ENCODE data around the gene SPRTN.
"Not testable (repeated sequence)": the region's sequence is repeated elsewhere in the genome, so short reads cannot be mapped to it uniquely, and the experiment has no call there.

- TF ChIP-seq MAX (IDR thresholded peaks at IDR 0.05; ENCODE audit: insufficient read depth, insufficient read length); POLR2A (IDR thresholded peaks at IDR 0.05; ENCODE audit: low read depth, low read length); EZH2 (IDR thresholded peaks at IDR 0.05; ENCODE audit: borderline replicate concordance, low read depth, low read length, severe bottlenecking); CTCF (IDR thresholded peaks at IDR 0.05; ENCODE audit: extremely low read depth in 1 of 2, insufficient read depth in 1 of 2, low read depth in 1 of 2, low read length in 2 of 2); POLR2AphosphoS5 (IDR thresholded peaks at IDR 0.05; ENCODE audit: insufficient read depth, low read depth, low read length); JUN (IDR thresholded peaks at IDR 0.05; ENCODE audit: borderline replicate concordance, insufficient read depth, insufficient read length, low read depth); MYC (IDR thresholded peaks at IDR 0.05; ENCODE audit: low read depth, low read length); FOS (IDR thresholded peaks at IDR 0.05; ENCODE audit: borderline replicate concordance, insufficient read depth, low read length): not testable (repeated sequence)
Observed at GRCh38 chr1:231348856-231349255, 10.8 kb downstream of the SPRTN start.
